ENCODE results near the gene HBB.

- TF ChIP-seq, protein P1, sequence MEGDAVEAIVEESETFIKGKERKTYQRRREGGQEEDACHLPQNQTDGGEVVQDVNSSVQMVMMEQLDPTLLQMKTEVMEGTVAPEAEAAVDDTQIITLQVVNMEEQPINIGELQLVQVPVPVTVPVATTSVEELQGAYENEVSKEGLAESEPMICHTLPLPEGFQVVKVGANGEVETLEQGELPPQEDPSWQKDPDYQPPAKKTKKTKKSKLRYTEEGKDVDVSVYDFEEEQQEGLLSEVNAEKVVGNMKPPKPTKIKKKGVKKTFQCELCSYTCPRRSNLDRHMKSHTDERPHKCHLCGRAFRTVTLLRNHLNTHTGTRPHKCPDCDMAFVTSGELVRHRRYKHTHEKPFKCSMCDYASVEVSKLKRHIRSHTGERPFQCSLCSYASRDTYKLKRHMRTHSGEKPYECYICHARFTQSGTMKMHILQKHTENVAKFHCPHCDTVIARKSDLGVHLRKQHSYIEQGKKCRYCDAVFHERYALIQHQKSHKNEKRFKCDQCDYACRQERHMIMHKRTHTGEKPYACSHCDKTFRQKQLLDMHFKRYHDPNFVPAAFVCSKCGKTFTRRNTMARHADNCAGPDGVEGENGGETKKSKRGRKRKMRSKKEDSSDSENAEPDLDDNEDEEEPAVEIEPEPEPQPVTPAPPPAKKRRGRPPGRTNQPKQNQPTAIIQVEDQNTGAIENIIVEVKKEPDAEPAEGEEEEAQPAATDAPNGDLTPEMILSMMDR (IDR thresholded peaks at IDR 0.05; ENCODE audit: poor library complexity, severe bottlenecking), result no peak
- TF ChIP-seq EP300 (conservative IDR thresholded peaks at IDR 0.05; ENCODE audit: poor library complexity, severe bottlenecking), result no peak
- TF ChIP-seq EZH2 (IDR thresholded peaks at IDR 0.05; ENCODE audit: borderline replicate concordance, insufficient read depth, low read length, poor library complexity, severe bottlenecking), result no peak
- no peak for TF ChIP-seq SMC3 (conservative IDR thresholded peaks at IDR 0.05; ENCODE audit: poor library complexity)
Measured at GRCh38 chr11:5257296-5257695, 30.4 kb upstream of the HBB start.

Data from neural cell (in vitro differentiated cells).